Endometrial microvascular endothelial cells (primary cell): ENCODE results near the gene NEFH. TPM values are rescaled to one million over a fixed set of nuclear protein-coding genes. Genes with fewer than 3 reads are reported as not detected.

ENCODE experiments used
- in situ Hi-C: cut with HindIII; loops from 2 replicates; pipeline ENCODE4 v1.10.0; 2017; ENCODE audit warnings: low sequenced_read_pairs, low pct_unique_long_range_greater_than_20kb; ENCODE audit errors: inconsistent ontology term
- total RNA-seq: library from RNA; depleted of rRNA; stranded (reverse); fragments of >200 nt; gene quantifications from one replicate; pipeline ENCODE4 v1.2.3, GENCODE V29; 2015; ENCODE audit errors: inconsistent ontology term

NEFH gene
- total RNA-seq, 1 donor from 2014 or later: 0.93 TPM

GRCh38 chr22:29524442-29525191 lies 44.6 kb downstream of the NEFH start:
- in situ Hi-C loops: no loop called here

- in situ Hi-C loops: no loop called here
These were observed 48.1 kb downstream of the NEFH start for GRCh38 chr22:29528144-29528543.

DNA sequence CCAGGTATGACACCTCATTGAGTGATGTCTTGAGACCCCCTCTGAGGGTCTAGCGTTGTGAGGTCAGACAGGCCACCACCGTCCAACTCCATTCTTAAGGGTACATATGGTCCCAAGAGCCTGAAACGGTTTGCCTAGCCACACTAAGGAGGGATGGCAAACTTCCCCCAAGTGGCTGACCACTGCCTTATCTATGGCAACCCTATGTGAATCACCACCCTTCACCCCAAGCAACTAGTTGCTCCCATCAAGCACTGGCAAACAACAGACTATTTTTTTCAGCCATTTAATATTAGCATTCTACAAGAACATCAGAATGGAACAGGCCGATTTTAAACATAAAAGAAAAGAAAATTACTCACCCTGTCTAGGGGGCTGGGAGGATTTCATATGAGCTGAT lies 50.7 kb downstream of the NEFH start:
- in situ Hi-C loops: no loop called here

DNA sequence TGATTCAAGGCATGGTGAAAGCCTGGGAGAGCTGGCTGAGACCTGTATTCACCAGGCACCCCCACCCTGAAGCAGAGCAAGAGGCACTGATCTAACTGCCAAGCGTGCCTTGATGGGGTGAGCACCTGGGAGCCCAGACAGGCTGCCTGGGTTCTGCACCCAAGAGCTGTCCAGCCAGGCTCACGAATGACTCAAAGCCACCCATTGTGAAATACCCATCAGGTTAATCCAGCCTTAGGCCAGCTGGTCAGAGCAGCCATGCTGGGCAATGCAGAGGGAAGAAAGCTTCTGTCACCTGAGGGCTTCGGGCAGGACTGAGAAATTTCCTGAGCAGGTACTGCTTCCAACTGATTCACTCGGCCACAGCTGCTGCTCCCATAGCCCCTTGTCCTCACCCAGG lies 51.4 kb downstream of the NEFH start:
- in situ Hi-C loops: no loop called here

DNA sequence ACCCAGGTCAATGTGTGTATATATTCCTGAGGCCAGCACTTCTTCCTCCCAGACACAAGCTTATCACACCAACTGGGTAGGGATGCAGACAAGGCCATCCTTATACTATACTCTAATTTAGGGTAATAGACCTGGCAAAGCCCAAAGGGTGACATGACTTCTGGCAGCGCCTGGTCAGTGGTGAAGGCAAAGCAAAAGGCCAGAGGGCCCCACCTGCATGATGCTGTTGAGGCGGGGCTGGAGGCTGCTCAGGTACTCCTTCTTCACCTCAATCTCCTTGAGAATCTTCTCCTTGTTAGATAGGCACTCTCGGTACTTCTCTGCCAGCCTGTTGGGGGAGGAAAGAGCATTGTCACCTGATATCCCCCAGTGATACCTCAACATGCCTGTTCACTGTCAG lies 56.4 kb downstream of the NEFH start:
- in situ Hi-C loops: no loop called here

DNA sequence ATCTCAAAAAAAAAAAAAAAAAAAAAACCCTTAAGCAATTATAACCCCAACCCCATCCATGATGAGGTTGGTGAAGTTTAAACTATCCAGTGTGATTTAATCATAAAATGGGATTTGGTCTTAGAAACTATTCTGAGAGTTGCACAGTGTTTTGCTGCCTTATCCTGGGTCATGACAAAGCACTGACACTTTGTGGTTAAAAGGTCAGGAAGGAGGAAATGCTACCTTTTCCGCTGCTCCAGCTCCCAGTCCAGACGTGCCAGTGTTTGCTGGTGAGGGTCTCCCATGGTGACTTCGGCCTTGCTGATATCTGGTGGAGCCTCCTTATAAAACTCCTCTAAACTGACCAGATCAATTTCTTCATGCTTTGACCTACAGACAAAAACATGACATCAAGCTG lies 59.1 kb downstream of the NEFH start:
- in situ Hi-C loops: no loop called here

Other genes starting within 250 kb of the NEFH start
- gene RHBDD3, start 212.2 kb upstream of the NEFH start, total RNA-seq: 30.8 TPM
- gene EWSR1, start 211.9 kb upstream of the NEFH start, total RNA-seq: 196 TPM
- gene GAS2L1, start 173.6 kb upstream of the NEFH start, total RNA-seq: 39.6 TPM
- gene RASL10A, start 164.5 kb upstream of the NEFH start, total RNA-seq: not detected
- gene AP1B1, start 91.6 kb upstream of the NEFH start, total RNA-seq: 112 TPM
- gene RFPL1, start 41.6 kb upstream of the NEFH start, total RNA-seq: not detected
- gene THOC5, start 73.5 kb downstream of the NEFH start, total RNA-seq: 47.7 TPM
- gene NIPSNAP1, start 100.9 kb downstream of the NEFH start, total RNA-seq: 42.0 TPM
- gene NF2, start 123.4 kb downstream of the NEFH start, total RNA-seq: 127 TPM
- gene CABP7, start 239.8 kb downstream of the NEFH start, total RNA-seq: not detected